Measurements from ENCODE around the gene PGAP3. TPM values are rescaled to one million over a fixed set of nuclear protein-coding genes. Genes with fewer than 3 reads are reported as not detected.

Gene PGAP3
- total RNA-seq, 1 experiment from 2014 or later, result 29.0 TPM

GRCh38 chr17:39729280-39729851 is 41.5 kb upstream of the PGAP3 start:
- Histone ChIP-seq H3K4me1 (ENCODE audit: insufficient read depth, low read length) (peaks cover 1% of the 10 kb centered on the region; the same call in 1 of the 2 replicates), H2BK120ac (ENCODE audit: low read depth, low read length, poor library complexity, severe bottlenecking) (no peak overlapping the region), H2BK5ac (ENCODE audit: insufficient read length, low read length) (no peak overlapping the region), H2AFZ (ENCODE audit: low read length) (no peak overlapping the region), H3K79me1 (ENCODE audit: insufficient read depth, low read depth, low read length, poor library complexity, severe bottlenecking) (no peaks in the 10 kb centered on the region), H3K23me2 (ENCODE audit: insufficient read length, low read depth, low read length, poor library complexity, severe bottlenecking) (peaks cover 5% of the 10 kb centered on the region), H4K20me1 (ENCODE audit: control insufficient read depth, insufficient read depth, insufficient read length) (no peaks in the 10 kb centered on the region), H3K27ac (ENCODE audit: insufficient read length, low read depth, low read length) (no peak overlapping the region), H3K23ac (ENCODE audit: insufficient read length, low read depth, low read length) (no peak overlapping the region), H3K14ac (ENCODE audit: insufficient read depth, low read length) (no peak overlapping the region), H4K91ac (ENCODE audit: insufficient read length, low read depth, low read length) (no peak overlapping the region), H3K18ac (ENCODE audit: insufficient read length, low read depth, low read length) (no peak overlapping the region), H3T11ph (ENCODE audit: low read length) (no peak overlapping the region), H2AK5ac (ENCODE audit: insufficient read length, low read length) (no peak overlapping the region), H2BK12ac (ENCODE audit: insufficient read length, low read depth, low read length) (no peak overlapping the region), H3K9me3 (ENCODE audit: control insufficient read depth, low read depth, low read length) (no peaks in the 10 kb centered on the region), H2BK20ac (ENCODE audit: low read depth, low read length, poor library complexity, severe bottlenecking) (no peak overlapping the region), H3K56ac (ENCODE audit: insufficient read length, low read depth, low read length) (no peak overlapping the region), H3K27me3 (ENCODE audit: insufficient read depth, low read length) (no peaks in the 10 kb centered on the region), H3K4me2 (ENCODE audit: insufficient read depth, insufficient read length, low read length) (peak overlapping the region; percentile 75), H4K5ac (ENCODE audit: insufficient read length, low read depth, low read length) (no peak overlapping the region), H3K4ac (ENCODE audit: low read depth, low read length) (no peak overlapping the region), H2BK15ac (ENCODE audit: low read depth, low read length) (no peak overlapping the region), H3K9ac (ENCODE audit: extremely low read depth, insufficient read length, low read length) (no peak overlapping the region), H4K8ac (replicated peaks; ENCODE audit: insufficient read length, low read depth, low read length) (no peak overlapping the region), H3K79me2 (ENCODE audit: insufficient read depth, low read length) (no peaks in the 10 kb centered on the region)
- TF ChIP-seq CTCF (conservative IDR thresholded peaks at IDR 0.05), result no peak
- no peak for DNase-seq
- Mint-ChIP-seq H3K27me3 (ENCODE audit: low read depth) (no peaks in the 10 kb centered on the region; the same call in 1 of the 2 replicates), H3K36me3 (ENCODE audit: insufficient read depth in 1 of 3, low read depth in 3 of 3) (peaks cover 34 to 52% (median 51%) of the 10 kb centered on the region in 3 experiments), H3K4me1 (peaks cover 15 to 16% of the 10 kb centered on the region in 2 experiments), H3K4me3 (peak overlapping the region; percentile 82 to 92), H3K9me3 (no peaks in the 10 kb centered on the region), H3K27ac (peak overlapping the region; percentile 24 to 94 (median 77); a peak in 4 of 7 replicates)
- no CpG with 5 or more reads among the region's 6 CpGs for WGBS (ENCODE audit: extremely low coverage, insufficient read length, low lambda C conversion rate)
